IPS DF 4.7 (cell line): ENCODE measurements around the gene TRIO.
"Not testable (repeated sequence)": the region's sequence is repeated elsewhere in the genome, so short reads cannot be mapped to it uniquely, and the experiment has no call there.

Source experiments
- DNase-seq: peaks from one replicate; pipeline ENCODE4 v3.0.0-alpha.2; 2013; ENCODE audit warnings: low spot score; ENCODE audit errors: extremely low read depth

TRIO gene

DNA sequence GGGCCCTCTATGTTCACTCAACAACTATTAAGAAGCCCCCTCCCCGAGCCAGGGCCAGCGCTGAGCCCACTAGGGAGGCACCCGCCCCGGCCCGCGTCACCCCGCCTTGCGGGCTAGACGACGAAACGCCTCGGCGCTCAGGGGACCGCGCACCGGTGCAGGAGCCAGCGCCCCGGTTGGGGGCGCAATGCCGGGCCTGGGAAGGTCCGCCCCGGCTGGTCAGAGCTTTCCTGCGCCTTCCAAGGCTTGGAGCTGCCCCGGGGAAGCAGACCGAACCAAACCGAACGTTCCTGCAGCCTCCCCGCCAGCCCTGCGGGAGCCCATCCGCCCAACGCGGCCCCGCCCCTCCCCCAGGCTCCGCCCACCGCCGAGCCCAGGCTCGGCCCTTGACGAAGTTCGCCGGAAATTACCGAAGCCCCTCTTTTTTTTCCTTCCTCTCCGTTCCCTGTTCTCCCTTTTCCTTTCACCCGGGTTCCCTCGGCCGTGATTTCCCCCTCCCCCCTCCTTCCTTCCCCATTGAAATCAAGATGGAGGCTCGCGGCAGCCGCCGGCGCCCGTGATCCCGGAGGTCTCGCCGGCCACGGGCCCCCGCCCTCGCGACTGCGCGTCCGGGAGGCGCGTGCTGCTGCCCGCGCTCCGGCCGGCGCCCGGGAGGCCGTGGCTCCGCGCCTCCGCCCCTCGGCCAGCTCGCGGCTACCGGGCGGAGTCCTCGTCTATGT lies at the start of gene TRIO:
TSS of gene TRIO (plus strand) at position 516 of the 719 bp plus-strand sequence. CDS start 384 bp downstream, outside the sequence.
- DNase-seq, result peak; percentile 64

DNA sequence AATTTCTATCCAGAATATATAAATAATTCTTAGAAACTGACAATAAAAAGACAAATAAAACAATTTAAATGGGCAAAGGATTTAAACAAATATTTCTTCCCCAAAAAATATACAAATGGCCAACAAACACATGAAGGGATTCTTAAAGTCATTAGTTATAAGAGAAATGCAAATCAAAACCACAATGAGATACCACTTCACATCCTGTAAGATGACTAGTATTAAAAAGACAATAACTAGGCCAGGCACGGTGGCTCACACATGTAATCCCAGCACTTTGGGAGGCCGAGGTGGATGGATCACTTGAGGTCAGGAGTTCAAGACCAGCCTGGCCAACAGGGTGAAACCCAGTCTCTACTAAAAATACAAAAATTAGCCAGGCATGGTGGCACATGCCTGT lies 45.8 kb upstream of the TRIO start:
- not testable (repeated sequence) for DNase-seq

DNA sequence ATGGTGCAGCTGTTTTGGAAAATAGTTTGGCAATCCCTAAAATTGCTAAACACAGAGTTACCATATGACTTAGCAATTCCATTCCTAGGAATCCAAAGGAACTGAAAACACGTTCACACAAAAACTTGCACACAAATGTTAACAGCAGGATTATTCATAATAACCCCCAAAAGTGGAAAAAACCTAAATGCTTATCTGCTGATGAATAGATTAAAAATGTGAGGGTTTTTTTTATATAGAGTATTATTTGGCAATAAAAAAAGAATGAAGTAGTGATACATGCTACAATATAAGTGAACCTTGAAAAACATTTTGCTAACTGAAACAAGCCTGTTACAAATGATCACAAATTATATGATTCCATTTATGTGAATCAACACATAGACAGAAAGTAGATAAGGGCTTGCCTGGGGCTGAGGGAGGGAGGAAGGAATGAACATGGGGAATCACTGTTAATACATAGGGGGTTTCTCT lies 45.1 kb upstream of the TRIO start:
- DNase-seq, result no peak

DNA sequence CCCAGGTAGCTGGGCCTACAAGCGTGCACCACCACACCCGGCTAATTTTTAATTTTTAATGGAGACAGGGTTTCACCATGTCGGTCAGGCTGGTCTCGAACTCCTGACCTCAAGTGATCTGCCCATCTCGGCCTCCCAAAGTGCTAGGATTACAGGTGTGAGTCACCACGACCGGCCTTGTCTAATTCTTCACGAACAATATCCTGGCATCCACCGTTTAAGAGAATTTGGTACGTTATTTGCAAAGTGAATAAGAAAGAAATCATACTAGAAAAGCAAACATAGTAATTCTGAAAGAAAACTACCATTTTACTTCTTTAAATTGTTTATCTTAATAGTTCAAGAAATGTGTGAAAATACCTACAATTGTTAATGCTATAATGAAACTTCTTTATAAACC lies 42.9 kb upstream of the TRIO start:
- no peak for DNase-seq

DNA sequence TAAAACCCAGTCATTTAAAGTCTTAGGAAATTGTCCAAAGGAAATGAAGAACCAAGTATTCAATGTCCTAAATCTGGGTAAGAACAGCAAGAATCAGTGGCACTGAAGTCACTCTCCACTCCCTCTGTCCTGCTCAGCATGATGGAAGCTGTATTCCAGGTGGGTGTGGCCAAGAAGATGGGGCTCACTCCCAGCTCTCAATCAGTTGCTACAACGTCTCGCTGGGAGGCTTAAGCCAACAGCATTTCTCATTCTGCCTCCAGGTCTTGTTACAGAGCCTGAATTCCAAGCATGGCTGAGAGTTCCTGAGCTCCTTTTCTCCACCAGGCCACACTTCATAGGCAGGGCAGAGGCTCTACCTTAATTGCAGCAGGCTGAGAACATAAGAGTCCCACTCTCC lies 41.2 kb upstream of the TRIO start:
- DNase-seq, result no peak

DNA sequence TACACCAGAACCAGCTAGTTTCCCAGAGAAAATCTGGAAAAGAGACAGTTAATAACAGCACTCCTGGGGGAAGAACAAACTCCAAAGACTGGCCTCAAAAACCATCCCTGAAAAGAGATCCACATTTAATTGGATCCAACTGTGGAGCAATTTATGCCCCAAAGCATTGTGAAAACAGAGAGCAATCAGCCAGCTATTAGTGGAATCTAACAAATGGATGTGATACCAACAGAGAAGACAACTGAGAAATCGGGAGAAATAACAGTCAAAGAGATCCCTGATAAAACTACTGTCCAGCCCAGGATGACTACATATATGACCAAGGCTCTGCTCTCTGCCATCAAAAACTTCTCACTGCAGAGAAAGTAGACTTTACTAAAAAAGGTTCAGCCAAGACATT lies 40.5 kb upstream of the TRIO start:
- no peak for DNase-seq

DNA sequence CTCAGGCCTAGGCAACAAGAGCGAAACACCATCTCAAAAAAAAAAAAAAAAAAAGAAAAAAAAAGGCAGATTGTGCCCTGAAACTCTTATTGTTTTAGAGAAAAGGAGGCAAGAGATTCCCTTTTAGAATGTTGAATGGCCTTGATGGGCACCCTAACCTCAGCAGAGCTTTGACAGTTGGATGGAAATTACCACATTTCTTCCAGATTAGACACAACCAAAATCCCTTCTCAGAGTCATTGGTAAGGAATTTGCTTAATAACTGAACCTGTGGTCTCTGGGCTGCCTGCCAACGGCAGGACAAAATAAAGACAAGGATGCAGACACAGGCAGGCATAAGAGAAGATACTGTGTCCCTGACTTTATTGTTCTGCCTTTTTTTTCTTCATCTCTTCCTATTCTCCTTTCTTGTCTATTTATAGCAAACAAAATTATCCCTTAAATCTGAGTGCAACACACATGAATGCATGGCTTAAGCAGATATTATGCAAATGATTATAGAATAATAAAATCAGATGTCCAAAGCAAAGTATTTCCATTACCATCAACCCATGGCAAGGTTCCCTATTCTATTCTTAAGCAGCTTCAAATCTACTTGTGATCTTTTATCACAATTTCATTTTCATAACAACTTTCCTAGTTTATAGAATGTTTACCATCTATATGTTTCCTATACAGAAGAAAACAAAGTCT lies 37.3 kb upstream of the TRIO start:
- DNase-seq, result no peak

DNA sequence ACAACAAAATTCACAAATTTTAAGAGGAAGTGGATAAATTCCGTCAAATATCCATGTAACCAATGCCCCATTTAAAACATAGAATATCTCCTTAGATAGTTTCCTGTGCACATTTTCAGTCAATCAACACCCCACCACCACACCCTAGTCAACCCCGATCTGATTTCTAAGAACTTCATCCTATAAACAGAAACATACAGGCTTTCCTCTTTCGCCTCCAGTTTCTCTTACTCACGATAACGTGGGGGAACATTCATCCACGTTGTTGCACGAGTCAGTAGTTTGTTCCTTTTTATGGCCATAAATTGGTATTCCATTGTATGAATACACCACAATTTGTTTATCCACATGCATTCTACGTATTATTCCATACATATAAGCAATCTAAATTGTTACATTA lies 35.6 kb upstream of the TRIO start:
- DNase-seq, result no peak

DNA sequence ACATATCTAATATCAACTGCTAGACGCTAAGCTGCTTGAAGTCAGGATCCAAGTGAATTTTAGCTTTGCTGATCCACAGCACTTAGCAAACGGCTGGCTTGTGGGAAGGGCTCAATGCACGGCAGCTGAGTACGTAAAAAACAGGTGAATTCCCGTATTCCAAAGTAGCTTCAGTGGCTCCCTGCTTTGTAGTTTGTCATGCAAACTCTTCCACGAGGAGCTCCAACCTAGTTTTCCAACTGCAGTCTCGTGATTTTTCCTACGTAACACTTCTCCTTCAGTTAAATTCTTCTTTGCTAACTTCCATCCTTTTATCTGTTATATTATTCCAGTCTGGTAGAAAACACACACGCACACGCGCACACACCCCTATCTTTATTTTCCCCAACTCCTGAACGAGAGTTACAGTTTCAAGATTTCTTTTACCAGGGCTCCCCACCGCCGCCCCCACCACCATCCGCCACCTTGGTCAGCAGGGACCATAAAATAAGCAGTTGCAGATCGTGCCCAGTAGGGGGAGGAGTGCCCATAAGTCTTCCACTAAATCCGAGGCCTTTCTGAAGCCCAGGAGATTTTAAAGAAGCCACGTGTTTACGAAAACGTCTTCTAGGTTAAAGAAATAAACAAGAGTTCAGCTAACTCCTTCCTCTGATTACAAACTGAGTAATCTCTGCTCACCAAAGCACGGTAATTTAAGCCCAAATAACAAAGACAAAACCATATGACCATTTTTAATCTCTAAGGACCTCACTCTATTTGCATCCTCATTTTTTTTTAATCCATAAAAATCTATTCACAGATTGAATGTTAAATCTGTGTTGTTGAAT lies 34.8 kb upstream of the TRIO start:
- peak; percentile 80 for DNase-seq

DNA sequence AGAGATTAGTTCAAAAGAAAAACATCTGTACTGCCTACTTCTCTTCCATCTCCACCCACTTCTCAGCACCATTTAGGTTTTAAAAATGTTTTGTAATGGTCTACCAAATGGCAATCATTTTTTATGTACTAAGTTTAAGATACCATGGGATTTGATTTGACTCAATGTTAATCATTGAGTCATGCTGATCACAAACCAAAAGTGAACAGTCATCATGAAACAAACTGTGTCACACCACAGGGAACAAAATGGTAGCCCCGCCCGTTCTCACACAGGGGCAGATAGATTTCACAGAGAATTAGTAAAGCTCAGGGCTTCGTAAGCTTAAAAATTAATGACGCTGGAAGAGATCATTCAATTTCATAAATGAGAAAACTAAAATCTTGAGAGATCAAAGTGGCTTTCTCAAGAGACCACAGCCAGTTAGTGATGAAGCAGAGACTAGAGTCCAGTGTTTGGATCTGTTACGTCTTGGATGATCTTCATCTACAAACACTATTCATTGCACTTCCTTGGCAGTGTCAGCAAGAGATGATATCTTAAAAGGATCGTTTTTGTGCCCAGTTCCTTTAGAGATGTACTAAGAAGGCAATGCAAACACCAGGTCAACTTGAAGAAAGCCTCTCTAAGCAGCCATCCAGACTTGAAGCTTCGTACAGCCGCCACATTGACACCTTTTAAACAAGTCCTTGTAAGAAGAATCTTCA lies 33.9 kb upstream of the TRIO start:
- no peak for DNase-seq

DNA sequence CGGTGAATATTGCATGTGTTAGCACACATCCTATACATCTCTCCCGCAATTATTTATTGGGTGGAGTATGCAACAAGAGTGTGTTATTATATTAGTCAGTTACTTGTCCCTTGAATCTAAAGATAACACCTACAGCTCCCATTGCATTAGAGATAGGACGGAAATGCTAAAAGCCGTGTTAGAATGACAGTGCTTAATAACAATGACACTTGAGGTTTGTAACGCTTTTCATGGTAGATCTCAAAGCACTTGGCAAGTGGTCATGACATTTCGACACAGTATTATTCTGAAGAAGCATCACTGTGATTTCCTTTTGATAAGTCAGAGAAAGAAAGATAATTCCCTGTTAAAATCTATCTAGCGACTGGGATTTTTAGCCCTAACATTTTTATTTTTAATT lies 33.4 kb upstream of the TRIO start:
- DNase-seq, result no peak

DNA sequence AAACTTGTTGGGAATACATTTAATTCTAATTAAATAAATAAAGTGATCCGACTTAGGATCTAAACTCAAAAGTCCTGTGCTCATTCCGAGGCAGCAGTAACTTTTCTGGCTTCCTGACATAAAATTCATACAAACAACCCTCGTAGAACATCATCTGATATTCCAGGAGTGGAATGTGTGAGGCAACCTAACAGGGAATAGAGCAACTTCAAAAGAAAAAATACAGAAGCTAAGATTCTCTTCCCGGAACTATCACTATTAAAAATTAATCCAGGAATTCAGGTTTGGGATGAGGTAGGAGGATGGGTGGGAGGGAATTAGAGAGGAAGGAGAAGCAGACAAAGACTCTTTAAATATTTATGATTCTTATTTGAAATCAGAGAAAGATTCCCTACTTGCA lies 32.9 kb upstream of the TRIO start:
- DNase-seq, result no peak

DNA sequence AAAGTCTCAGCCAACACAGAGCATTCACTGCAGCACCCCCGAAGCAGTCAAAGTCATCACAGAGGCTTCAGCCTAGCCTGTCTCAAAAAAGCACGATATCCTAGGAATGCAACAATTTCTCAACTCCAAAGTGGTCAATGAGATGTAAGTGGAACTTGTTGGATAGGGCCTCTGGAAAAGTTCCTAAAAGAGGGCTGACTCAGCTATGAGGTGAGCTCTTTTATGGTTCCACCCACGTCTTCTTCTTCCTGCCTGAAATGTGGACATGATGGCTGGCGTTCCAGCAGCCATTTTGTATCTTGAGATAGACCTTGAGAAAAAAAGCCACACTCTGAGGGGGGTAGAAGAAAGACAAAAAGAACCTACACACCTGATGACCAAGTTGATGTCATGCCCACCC lies 32.5 kb upstream of the TRIO start:
- DNase-seq, result no peak

DNA sequence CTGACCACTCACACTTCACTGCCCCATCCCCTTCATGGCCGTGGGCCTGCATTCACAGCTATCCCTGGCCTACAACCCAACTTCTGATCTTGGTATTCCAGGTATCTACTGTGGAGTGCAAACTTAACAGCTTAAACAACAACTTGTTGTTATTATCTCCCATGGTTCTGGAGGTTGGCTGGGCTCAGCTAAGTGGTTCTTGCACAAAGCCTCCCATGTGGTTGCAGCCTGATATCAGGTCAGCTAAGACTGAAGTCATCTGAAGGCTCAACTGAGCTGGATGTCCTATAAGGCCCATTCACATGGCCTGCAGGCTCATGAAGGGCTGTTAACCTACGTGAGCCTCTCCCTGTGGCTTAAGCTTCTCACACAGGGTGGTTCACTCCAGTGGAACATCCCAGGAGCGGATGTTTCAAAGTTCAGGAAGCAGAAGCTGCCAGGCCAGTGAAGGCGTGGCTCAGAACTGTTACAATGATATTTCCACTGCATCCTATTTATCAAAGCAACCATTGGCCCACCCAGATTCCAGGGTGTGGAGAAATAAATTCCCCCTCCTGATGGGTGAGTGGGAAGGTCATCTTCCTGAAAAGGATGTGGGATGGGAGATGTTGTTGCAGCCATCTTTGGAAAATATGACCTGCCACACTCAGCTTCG lies 30.0 kb upstream of the TRIO start:
- no peak for DNase-seq

DNA sequence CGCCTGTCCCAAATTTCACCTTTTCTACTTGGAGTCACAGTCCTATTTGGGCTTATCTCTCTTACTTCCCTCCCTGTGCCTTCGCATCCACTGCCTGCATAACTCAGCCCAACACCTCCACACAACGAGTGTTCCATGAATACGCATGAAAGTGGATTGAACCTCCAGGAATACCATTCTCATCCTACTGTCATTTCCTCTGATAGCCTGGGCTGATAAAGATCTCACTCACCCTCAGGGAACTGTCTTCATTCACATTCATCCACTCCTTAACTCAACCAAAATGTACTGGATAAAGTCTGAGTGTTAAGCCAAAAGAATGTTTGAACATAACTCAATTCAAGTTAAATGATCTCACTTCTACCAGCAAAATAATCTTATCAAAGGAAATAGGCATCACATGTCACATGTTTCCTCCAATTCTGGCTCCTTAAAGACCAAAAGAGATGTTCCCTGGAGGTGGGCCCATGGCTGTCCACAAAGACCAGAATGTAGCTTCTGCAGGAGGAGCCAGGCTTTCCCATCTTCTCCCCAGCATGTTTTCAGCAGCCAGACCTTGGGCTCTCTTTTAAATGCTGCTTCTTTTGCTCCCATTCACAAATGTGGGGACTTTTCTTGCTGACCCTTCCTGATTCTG lies 28.4 kb upstream of the TRIO start:
- DNase-seq, result no peak

DNA sequence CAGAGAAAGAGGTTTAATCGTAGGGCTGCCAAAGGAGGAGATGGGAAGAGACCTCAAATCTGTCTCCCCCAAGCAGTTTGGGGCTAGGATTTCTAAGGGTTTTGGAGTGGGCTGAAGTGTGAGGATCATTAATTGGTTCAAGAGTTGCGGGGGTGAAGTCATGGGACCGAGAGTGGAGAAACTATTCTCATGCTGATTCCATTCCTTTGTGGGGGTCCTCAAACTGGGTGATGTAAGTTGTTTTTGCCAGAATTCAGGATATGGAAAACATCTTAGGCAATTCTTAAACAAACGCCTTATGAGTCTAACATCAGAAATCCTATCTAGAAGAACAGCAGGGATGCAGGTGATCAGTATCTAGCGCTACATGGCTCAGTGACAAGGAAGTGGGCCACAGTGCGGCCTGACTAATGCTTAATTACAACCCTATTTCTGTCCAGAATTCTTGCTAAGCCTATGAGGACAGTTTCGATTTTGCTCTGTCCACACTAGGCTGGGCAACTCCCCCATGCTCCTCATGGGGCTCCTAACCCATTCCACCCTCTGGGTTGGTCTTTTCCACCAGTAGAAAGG lies 27.7 kb upstream of the TRIO start:
- DNase-seq, result no peak

DNA sequence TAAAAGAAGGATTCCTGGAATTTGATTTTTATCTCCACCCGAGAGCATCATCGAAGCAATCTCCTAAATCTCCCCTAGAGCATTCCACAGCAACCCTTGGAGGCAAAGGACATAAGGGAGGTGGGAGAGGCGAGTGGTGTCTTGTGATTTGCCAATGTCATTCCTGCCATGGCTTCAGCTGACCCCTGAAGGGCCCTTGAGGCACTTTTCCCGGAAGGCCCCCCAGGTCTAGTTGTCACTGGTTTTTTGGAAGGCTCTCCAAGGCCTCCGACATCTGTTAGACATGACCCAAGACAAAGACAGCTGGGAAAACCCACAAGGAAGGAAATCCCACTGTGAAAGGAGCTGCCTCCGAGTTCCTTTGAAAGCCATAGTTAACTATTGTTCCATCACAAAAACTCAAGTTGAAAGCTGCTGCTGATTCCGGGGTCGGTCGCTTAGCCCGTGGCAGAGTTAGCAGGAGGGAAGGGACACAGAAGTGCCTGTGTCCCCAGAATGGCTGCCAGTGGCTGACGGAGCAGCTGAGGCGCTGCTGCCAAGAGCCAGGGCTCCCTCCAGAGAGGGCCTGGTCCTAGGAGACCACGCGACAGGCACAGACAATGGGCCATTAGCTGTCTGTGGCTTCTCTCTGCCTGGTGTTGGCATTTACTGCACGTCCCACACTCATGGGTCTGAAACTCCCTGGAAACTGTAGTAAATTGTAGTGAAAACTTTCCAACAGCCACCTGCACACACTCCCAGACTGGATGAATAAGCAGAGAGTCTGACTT lies 24.4 kb upstream of the TRIO start:
- no peak for DNase-seq

DNA sequence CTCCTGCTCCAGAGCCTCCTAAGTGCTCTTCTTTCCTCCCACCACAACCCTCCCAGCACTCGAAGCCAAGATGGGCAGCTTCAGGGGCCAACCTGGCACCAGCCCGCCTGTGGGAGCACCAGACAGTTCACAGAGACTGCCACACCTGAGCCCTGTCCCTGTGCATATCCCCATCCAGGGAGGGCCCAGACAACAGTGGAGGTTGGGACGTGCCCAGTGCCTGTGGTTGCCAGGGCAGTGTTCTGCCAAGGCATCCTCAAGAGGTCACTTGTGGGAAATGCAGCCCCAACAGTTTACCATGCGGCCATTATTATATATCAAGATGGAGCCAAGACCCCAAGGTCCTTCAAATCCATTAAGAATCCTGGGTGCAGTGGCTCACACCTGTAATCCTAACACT lies 23.0 kb upstream of the TRIO start:
- DNase-seq, result no peak

DNA sequence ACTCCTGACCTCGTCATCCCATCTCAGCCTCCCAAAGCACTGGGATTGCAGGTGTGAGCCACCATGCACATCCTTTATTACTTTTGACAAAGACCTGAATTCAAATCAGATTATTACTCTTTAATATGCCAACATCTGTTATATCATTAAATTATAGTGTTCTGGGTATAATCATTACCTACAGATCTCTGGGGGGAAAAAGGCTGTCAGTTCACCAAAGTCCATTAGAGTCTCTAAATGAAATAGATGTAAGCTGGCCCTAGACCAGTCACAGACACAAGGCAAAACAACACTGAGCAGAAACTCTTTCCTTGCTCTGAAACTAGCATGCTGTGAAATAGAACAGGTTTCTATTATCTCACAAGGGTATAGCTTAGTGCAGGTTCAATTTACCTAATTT lies 21.6 kb upstream of the TRIO start:
- DNase-seq, result no peak
